ENCODE data around the gene NTRK2. TPM values are rescaled to one million over a fixed set of nuclear protein-coding genes. Genes with fewer than 3 reads are reported as not detected.

Gene NTRK2
- total RNA-seq, 2 experiments from 2014 or later, result 0.45 to 0.65 TPM

- H3K27ac Mint-ChIP-seq, result no peak overlapping the region
- intact Hi-C loops (cut with micrococcal nuclease), result no loop called here
- no peaks in the 10 kb centered on the region for H3K36me3 Mint-ChIP-seq
- no peak for DNase-seq
- H3K4me1 Mint-ChIP-seq (ENCODE audit: low read depth), result no peaks in the 10 kb centered on the region
- H3K27me3 Mint-ChIP-seq, result no peaks in the 10 kb centered on the region
- no peak overlapping the region for H3K4me3 Mint-ChIP-seq
- ChIA-PET POLR2A (no interaction called here), CTCF (no interaction called here)
- H3K9me3 Mint-ChIP-seq, result no peaks in the 10 kb centered on the region
Measured at GRCh38 chr9:84832453-84832852, 162.9 kb downstream of the NTRK2 start.

DNA sequence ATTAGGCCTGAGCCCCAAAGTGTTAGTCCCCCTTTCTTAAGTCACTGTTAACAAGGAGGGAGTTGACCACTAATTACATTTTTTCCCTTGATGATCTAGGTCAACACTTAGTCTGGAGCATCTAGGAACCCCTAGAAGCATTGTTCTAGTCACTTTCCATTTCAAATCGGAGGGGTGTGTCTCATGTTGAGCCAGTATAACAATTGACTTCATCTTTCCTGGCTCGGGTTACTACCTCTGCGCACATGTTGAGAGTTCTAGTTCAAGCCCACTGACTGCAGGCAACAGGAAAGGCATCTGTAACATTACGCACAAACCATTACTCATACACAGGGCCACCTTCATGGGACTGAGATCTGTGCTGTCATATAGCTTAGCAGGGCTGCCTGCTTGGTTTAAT lies 164.9 kb downstream of the NTRK2 start:
- no peaks in the 10 kb centered on the region for H3K4me1 Mint-ChIP-seq (ENCODE audit: low read depth)
- intact Hi-C loops (cut with micrococcal nuclease), result no loop called here
- H3K9me3 Mint-ChIP-seq, result no peaks in the 10 kb centered on the region
- H3K36me3 Mint-ChIP-seq, result no peaks in the 10 kb centered on the region
- ChIA-PET CTCF (no interaction called here), POLR2A (no interaction called here)
- no peak overlapping the region for H3K4me3 Mint-ChIP-seq
- no peaks in the 10 kb centered on the region for H3K27me3 Mint-ChIP-seq
- H3K27ac Mint-ChIP-seq, result no peak overlapping the region
- DNase-seq, result no peak

GRCh38 chr9:84835745-84836144 lies 166.2 kb downstream of the NTRK2 start:
- intact Hi-C loops (cut with micrococcal nuclease), result no loop called here
- H3K36me3 Mint-ChIP-seq, result no peaks in the 10 kb centered on the region
- H3K27ac Mint-ChIP-seq, result no peak overlapping the region
- H3K9me3 Mint-ChIP-seq, result no peaks in the 10 kb centered on the region
- ChIA-PET CTCF (no interaction called here), POLR2A (interaction anchor here (0.6 kb wide), 1 partner anchor 1127 kb away, joined by 4 read pairs; no protein-coding TSS in a partner anchor)
- no peaks in the 10 kb centered on the region for H3K4me1 Mint-ChIP-seq (ENCODE audit: low read depth)
- H3K27me3 Mint-ChIP-seq, result peaks cover 2% of the 10 kb centered on the region
- H3K4me3 Mint-ChIP-seq, result no peak overlapping the region
- DNase-seq, result no peak

DNA sequence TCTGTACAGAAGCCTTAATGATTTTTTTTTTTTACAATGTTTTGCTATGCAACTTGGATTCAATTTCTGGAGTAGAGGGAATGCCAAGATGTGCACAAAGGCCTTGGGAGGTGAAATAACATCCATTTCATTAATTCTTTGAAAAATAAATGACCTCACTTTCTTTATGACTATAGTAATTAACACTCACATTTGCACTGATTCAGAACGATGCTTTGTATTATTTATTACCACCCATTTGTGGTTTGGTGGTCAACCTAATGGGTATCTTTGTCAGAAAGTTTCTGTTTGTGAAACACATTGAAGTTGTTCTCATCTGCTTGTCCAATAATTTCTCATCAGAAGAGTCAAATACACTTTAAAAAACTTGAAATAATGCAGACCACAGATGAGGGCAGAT lies 169.3 kb downstream of the NTRK2 start:
- intact Hi-C loops (cut with micrococcal nuclease), result no loop called here
- H3K9me3 Mint-ChIP-seq, result no peaks in the 10 kb centered on the region

DNA sequence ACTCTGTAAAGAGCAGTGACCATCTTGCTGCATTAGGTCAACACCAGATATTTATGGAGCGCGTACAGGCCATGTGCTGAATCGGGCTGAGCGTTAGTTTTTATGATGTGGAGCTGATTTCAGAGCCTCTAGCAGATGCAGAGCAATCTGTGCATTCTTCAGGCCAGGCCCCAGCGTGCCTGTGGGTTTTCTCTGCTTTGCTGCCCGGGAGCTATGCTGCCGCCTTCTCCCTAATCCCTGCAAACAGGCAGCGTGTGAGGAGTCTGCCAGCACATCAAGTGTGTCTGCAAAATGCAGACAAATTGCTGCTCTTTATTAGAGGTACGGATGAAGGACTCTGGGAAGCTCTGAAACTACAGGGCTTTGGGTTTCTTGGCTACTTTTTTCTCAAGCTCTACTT lies 170.0 kb downstream of the NTRK2 start:
- ChIA-PET POLR2A (no interaction called here), CTCF (no interaction called here)
- intact Hi-C loops (cut with micrococcal nuclease), result no loop called here
- H3K4me3 Mint-ChIP-seq, result no peak overlapping the region
- no peaks in the 10 kb centered on the region for H3K36me3 Mint-ChIP-seq
- H3K9me3 Mint-ChIP-seq, result no peaks in the 10 kb centered on the region
- no peak for DNase-seq
- no peaks in the 10 kb centered on the region for H3K4me1 Mint-ChIP-seq (ENCODE audit: low read depth)
- H3K27ac Mint-ChIP-seq, result no peak overlapping the region
- peaks cover 2% of the 10 kb centered on the region for H3K27me3 Mint-ChIP-seq

More for the DNA sequence above, 169.3 kb downstream of the NTRK2 start:
- H3K4me1 Mint-ChIP-seq (ENCODE audit: low read depth), result no peaks in the 10 kb centered on the region
- POLR2A ChIA-PET, result no interaction called here
- no peak overlapping the region for H3K27ac Mint-ChIP-seq
- no peak overlapping the region for H3K4me3 Mint-ChIP-seq
- no peak for DNase-seq
- H3K27me3 Mint-ChIP-seq, result peaks cover 2% of the 10 kb centered on the region
- CTCF ChIA-PET, result no interaction called here
- no peaks in the 10 kb centered on the region for H3K36me3 Mint-ChIP-seq

DNA sequence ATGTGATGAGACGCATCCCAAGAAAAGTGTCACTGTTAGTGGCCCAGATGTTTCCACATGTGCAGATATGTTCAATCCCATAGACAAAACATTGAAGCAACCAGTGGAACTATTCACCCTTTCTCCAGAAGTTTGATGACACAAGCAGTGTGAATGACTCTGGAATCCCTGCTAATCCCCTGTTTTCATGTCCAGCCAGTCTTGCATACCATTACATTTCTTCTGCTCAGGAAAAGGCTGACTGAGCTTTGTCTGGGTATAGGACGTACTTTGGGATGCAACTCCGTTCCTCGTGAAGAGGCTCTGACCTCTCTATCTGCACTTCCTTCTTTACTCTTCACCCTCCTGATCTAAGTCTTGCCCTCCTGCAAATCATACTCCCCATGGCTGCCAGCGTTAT lies 172.4 kb downstream of the NTRK2 start:
- Mint-ChIP-seq H3K27me3 (peaks cover 2% of the 10 kb centered on the region), H3K4me3 (no peak overlapping the region), H3K4me1 (ENCODE audit: low read depth) (no peaks in the 10 kb centered on the region)

DNA sequence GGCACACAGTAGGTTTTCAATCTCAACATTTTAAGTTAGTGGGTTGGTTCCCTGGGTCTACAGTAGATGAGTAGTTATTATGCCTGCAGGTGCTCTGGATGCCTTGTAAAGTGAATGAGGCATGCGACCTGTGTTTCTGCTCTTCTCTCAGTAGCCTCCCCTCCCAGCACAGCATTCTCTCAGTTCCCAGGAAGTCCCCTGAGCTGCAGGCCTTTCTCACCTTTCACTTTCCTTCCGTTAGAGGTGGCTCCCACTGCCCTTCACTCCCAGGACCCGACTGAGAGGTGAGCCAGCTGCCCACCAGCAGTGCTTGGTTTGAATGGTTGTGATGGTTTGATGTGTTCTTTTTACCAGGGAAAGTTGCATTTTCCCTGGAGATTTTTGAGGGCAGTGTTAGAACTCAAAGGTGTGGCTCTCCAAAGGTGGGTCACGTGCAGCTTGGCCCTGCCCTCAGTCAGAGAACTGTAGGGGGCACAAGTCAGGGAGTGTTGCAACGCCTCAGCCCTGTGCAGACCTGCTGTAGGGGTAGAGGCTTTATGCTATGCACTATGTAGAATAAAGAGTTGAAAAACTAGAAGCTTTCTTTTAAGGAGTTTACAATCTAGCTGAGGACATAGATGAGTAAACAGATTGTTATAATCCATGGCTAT lies 173.8 kb downstream of the NTRK2 start:
- Mint-ChIP-seq H3K36me3 (no peaks in the 10 kb centered on the region), H3K9me3 (no peaks in the 10 kb centered on the region), H3K27ac (no peak overlapping the region), H3K27me3 (peaks cover 2% of the 10 kb centered on the region), H3K4me3 (no peak overlapping the region), H3K4me1 (ENCODE audit: low read depth) (no peaks in the 10 kb centered on the region)
- CTCF ChIA-PET, result no interaction called here
- POLR2A ChIA-PET, result no interaction called here
- DNase-seq, result no peak
- intact Hi-C loops (cut with micrococcal nuclease), result no loop called here

More for the DNA sequence above, 172.4 kb downstream of the NTRK2 start:
- CTCF ChIA-PET, result no interaction called here
- POLR2A ChIA-PET, result no interaction called here
- DNase-seq, result no peak
- Mint-ChIP-seq H3K36me3 (no peaks in the 10 kb centered on the region), H3K9me3 (no peaks in the 10 kb centered on the region), H3K27ac (no peak overlapping the region)
- intact Hi-C loops (cut with micrococcal nuclease), result no loop called here

- no peaks in the 10 kb centered on the region for H3K9me3 Mint-ChIP-seq
- H3K27ac Mint-ChIP-seq, result no peak overlapping the region
- H3K4me3 Mint-ChIP-seq, result no peak overlapping the region
- ChIA-PET CTCF (no interaction called here), POLR2A (no interaction called here)
- DNase-seq, result no peak
- no peaks in the 10 kb centered on the region for H3K4me1 Mint-ChIP-seq (ENCODE audit: low read depth)
- no peaks in the 10 kb centered on the region for H3K27me3 Mint-ChIP-seq
- intact Hi-C loops (cut with micrococcal nuclease), result no loop called here
- H3K36me3 Mint-ChIP-seq, result no peaks in the 10 kb centered on the region
Measured at GRCh38 chr9:84845956-84846900, 176.7 kb downstream of the NTRK2 start.

GRCh38 chr9:84846906-84847305 lies 177.4 kb downstream of the NTRK2 start:
- Mint-ChIP-seq H3K4me3 (no peak overlapping the region), H3K9me3 (no peaks in the 10 kb centered on the region), H3K4me1 (ENCODE audit: low read depth) (no peaks in the 10 kb centered on the region), H3K36me3 (no peaks in the 10 kb centered on the region), H3K27me3 (no peaks in the 10 kb centered on the region), H3K27ac (no peak overlapping the region)
- POLR2A ChIA-PET, result no interaction called here
- CTCF ChIA-PET, result no interaction called here
- intact Hi-C loops (cut with micrococcal nuclease), result no loop called here
- no peak for DNase-seq

GRCh38 chr9:84849049-84849448 lies 179.5 kb downstream of the NTRK2 start:
- H3K9me3 Mint-ChIP-seq, result no peaks in the 10 kb centered on the region
- CTCF ChIA-PET, result no interaction called here

DNA sequence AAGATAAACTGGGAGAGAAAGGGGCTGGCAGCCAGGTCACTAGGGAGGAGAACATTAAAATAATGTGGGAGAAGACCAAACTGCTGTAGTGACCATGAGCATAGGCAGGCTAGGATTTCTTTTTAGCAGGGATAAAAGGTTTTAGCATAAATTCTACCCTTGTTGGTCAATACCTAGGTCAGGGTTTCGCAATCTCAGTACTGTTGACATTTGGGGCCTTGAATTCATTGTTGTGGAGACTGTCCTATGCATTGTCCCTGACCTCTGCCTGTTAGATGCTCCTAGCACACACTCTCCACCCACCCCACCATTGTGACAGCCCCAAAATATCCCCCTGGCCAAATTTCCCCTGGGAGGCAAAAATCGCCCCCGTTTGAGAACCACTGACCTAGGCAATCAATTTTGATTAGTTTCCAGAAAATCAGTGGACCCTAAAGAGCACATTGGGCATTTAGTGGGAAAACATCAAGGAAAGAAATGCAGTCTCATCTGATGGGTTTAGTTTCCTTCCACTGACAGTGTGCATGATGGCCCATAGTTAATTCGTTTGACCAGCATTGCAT lies 181.4 kb downstream of the NTRK2 start:
- H3K9me3 Mint-ChIP-seq, result no peaks in the 10 kb centered on the region
- intact Hi-C loops (cut with micrococcal nuclease), result no loop called here
- H3K36me3 Mint-ChIP-seq, result no peaks in the 10 kb centered on the region
- H3K27ac Mint-ChIP-seq, result no peak overlapping the region
- CTCF ChIA-PET, result interaction anchor here (1.4 kb wide), 1 partner anchor 69 kb away, joined by 3 read pairs; no protein-coding TSS in a partner anchor
- no peak for DNase-seq
- POLR2A ChIA-PET, result no interaction called here
- H3K4me3 Mint-ChIP-seq, result no peak overlapping the region
- H3K27me3 Mint-ChIP-seq, result peaks cover 1% of the 10 kb centered on the region
- H3K4me1 Mint-ChIP-seq (ENCODE audit: low read depth), result no peaks in the 10 kb centered on the region

More at GRCh38 chr9:84849049-84849448, 179.5 kb downstream of the NTRK2 start:
- H3K4me1 Mint-ChIP-seq (ENCODE audit: low read depth), result no peaks in the 10 kb centered on the region
- no peak overlapping the region for H3K27ac Mint-ChIP-seq
- POLR2A ChIA-PET, result interaction anchor here (0.6 kb wide), 1 partner anchor 404 kb away, joined by 3 read pairs; no protein-coding TSS in a partner anchor
- H3K36me3 Mint-ChIP-seq, result no peaks in the 10 kb centered on the region
- DNase-seq, result no peak
- no peaks in the 10 kb centered on the region for H3K27me3 Mint-ChIP-seq
- no peak overlapping the region for H3K4me3 Mint-ChIP-seq
- intact Hi-C loops (cut with micrococcal nuclease), result no loop called here

DNA sequence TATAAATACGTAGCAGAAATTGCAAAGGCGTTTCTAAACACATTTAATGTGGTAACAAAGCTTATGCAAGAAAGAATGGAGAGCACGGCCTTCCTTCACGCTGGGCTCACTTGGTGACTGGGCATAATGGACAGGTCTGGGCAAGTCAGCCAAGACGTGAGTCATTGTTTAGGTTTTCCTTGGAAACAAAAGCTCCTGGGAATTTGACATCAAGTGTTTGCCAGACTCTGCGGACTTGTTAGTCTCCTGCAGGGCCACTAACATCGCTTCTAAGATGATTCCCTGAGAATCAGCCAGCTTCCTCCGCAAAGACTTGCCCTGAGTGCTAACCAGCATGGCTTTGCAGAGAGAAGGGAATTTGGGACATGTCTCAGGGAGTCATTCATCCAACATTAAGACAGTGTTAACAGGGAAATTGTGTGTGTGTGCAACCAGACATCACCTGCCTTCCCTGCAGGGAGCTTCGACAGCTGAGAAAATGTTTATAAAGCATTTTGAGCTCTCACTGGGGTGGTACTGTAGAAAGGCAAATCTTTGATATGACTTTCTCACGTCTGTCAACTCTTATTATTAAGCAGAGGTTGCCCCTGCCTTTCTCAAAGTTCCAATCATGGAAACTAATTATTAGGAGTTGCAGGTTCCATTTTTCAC lies 182.5 kb downstream of the NTRK2 start:
- H3K9me3 Mint-ChIP-seq, result no peaks in the 10 kb centered on the region
- POLR2A ChIA-PET, result no interaction called here
- no peak overlapping the region for H3K27ac Mint-ChIP-seq
- H3K4me1 Mint-ChIP-seq (ENCODE audit: low read depth), result no peaks in the 10 kb centered on the region
- H3K27me3 Mint-ChIP-seq, result peaks cover 1% of the 10 kb centered on the region
- DNase-seq, result no peak
- no peak overlapping the region for H3K4me3 Mint-ChIP-seq
- CTCF ChIA-PET, result interaction anchor here (1.4 kb wide), 1 partner anchor 70 kb away, joined by 3 read pairs; no protein-coding TSS in a partner anchor
- intact Hi-C loops (cut with micrococcal nuclease), result no loop called here
- no peaks in the 10 kb centered on the region for H3K36me3 Mint-ChIP-seq
